GM19099 (cell line): Measurements from ENCODE around the gene SUB1.

ENCODE experiments used
- POLR2A ChIP-seq: IDR thresholded peaks from 3 replicates; pipeline ENCODE4 v1.6.1; 2011; ENCODE audit warnings: low read depth; ENCODE audit not compliant: insufficient read length; ENCODE audit errors: extremely low read depth

SUB1 gene

DNA sequence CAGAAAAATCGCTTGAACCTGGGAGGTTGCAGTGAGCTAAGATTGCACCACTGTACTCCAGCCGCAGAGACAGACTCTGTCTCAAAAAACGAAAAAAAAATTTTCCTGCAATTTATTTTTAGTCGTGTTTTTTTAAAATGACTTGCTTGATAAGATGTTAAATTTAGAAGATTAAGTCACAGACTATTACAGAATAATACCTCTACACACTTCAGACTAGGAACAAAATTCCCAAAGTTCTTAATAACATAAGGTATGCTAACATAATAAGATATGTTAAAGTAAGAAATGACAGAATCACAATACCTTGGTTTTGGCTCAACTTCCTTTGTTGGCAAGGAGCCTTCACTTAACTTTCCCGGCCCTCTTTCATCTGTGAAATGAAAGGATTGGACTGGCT lies 66.3 kb downstream of the SUB1 start:
- no peak for TF ChIP-seq POLR2A
